Left lobe of liver (tissue), 2 donors: ENCODE results near the gene MSANTD4. TPM values are rescaled to one million over a fixed set of nuclear protein-coding genes. Genes with fewer than 3 reads are reported as not detected.
"Not testable (repeated sequence)": the region's sequence is repeated elsewhere in the genome, so short reads cannot be mapped to it uniquely, and the experiment has no call there.

Experiments
- ATAC-seq: fragments of 200-7000 bp; cut with Tn5 transposase; one replicate; pipeline ENCODE4 v1.9.1; 2020; ENCODE audit warnings: mild to moderate bottlenecking, moderate library complexity
- DNase-seq: peaks from one replicate; pipeline ENCODE4 v3.0.0-alpha.2; 2020; ENCODE audit warnings: low spot score
- total RNA-seq: library from RNA; stranded (reverse); gene quantifications from one replicate; pipeline ENCODE4 v1.2.1, GENCODE V29; 2021
- donor health status: DM: no; HTN: no; CAD: no; lungs with moderate emphysema.
- donor health status: DM: no; HTN: yes; CAD: no.

The MSANTD4 gene
- total RNA-seq, 1 donor from 2014 or later = 5.0 TPM

DNA sequence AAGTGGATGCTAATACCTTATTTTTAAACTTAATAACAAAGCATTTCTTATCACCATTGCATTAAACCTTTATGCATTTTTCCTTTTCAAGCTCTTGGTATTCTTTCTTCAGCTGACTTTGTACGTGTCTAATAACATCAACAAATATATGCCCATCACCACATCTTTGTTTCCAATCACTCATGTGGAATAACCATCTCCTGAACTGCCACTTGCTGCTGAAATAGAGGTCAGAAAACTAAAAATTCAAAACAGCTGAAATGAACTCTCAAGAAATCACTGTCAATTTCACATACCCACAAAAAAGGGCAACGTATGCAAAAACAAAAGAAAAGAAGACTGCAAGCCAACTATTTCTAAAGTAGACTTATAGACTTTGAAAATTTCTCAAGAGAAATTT lies 7.4 kb downstream of the MSANTD4 start:
- ATAC-seq = no peak

DNA sequence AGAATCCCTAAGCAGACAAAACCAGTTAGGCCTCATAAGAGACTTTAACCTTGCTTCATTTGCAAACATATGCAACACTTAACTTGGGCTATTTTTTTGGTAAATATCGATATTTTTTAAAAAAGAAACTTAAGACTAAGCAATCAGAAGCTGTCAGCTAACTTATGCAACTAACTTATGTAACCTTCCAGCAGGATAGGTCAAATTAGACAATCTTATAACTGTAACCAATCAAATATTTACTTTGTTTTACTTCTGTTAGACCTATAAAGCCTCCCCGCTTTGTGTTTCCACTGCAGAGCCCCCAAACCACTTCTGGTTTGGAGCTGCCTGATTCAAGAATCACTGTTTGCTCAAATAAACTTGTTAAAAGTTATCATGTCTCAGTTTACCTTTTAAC lies 8.0 kb downstream of the MSANTD4 start:
- peak; percentile 53 for ATAC-seq

More for the DNA sequence above, 7.4 kb downstream of the MSANTD4 start:
- DNase-seq = no peak

DNA sequence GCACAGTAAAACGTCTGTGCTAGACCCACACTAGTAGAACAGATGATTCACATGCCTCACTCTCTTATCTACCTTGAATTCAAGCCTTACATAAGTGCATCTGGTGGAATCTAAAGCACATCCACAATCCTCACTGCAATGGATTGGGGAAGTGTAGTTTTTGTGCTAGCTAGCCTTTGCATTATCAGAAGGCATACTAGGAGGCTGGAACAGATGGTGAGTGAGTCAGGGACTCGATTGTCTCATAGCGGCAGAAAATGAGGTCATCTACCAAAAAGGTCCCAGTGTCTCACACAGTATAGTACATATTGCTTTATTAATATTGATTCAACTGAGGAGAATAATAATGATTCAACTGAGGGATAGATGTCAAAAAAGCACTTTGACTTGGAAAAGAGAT lies 9.3 kb downstream of the MSANTD4 start:
- ATAC-seq (no peak), DNase-seq (no peak)

More for the DNA sequence above, 8.0 kb downstream of the MSANTD4 start:
- no peak for DNase-seq

DNA sequence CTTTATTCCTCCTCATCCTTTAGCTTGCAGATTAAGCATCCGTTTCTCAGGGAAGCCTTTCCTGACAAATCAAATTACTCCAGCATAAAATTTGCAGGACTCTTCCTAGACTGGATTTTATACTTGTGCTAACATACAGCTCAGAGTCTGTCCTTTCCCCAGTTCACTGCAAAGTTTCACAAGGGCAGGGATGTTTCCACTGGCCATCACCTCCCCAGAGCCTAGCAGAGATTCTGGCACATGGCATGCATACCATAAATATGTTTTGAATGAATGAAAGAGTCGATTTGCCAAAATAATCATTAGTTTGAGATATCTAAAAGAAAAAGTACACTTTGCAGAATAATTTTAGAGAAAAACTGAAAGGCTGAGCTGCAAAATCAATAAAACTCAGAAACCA lies 10.6 kb downstream of the MSANTD4 start:
- no peak for DNase-seq
- ATAC-seq = no peak

DNA sequence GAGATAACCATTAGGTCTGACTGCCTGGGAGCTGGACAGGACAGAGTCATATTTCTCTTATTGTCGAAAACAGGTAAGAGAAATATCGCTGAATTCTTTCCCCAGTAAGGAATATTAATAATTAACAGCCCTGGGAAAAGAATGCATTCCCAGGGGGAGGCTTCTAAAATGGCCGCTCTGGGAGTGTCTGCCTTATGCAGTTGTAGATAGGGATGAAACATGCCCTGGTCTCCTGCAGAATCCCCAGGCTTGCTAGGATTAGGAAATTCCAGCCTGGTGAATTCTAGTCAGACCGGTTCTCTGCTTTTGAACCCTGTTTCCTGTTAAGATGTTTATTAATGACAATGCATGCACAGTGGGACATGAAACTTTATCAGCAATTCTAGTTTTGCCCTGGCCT lies 18.9 kb downstream of the MSANTD4 start:
- ATAC-seq, DNase-seq: not testable (repeated sequence)

DNA sequence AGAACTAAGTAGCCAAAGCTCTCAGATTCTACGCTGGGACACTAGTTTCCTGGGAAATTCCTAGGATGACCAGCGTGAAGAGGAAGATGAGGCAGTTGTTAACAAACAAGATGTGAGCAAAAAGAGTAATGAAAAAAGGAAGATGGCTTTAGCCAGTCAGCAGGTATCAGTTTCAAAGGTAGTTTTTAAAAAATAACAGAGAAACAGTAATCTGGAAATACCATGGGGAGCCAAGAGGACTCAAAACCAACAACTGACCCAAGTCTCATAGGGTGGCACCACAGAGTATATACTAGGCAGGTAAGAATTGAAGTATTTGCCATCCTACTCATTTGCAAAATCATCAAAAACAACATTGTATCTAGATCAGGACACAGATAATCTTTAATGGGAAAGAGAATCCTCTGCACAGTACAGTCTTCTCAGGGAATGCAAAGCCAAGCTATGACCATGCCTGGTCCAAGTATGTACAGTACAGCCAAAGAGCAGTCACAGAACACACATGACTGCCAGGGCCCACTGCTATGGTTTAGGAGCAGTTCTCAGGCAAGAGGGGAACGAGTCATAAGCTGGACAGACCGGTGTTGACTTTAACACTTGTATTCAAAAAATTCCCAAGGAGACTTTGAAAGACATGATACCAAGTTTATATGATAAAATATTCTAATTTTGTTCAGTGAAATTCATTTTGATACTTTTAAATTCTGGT lies 20.6 kb downstream of the MSANTD4 start:
- DNase-seq (no peak), ATAC-seq (no peak)

DNA sequence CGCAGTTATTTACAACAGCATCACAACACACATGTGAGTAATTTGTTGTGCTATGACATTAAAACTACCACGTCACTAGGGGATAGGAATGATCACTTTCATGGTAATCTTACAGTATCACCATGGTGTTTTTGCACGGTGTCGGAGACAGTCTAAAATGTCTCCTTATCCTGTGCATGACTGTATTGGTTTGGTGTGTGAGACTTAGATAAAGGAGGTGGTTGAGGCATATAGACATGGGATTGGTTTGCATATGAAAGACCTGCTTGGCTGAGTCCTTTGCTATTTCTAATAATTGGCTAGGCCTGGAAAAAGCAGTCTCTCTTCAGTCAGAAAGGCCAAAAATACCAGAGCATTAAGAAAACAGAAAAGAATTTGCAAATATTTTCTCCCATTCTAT lies 30.2 kb downstream of the MSANTD4 start:
- DNase-seq (no peak), ATAC-seq (no peak)

DNA sequence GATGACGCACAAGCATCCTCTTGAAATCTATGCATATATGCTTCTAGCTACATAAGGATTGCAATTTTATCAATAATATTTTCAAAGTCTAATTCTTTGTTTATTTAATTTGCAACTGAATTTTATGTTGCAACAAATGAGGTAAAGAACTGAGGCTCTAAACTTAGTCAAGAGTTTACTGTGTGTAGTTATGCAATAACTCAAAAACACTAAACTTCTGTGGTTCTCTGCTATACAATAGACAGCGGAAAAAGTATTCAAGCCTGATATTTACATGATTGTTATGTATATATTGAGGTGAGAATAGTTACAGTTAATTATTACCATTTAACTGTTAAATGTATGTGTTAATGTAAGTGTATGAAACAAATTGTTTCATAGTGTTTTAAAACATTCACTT lies 32.9 kb downstream of the MSANTD4 start:
- ATAC-seq (no peak), DNase-seq (no peak)

DNA sequence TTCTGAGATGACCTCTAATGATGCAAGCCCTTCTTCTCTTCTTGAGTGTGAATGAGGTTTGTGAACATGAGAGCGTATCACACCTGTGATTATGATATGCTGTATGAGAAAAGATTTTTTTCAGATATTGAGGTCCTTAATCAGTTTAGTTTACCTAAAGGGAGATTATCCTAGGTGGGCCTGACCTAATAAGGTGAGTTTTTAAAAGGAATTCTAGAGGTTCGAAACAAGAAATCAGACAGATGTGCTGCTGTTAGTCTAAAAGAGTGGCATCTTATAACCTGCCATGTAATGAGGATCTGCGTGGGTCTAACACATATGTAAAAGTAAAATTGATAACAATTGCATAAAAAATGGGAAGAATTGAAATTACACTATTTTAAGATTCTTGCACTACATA lies 33.8 kb downstream of the MSANTD4 start:
- no peak for DNase-seq
- ATAC-seq = no peak

DNA sequence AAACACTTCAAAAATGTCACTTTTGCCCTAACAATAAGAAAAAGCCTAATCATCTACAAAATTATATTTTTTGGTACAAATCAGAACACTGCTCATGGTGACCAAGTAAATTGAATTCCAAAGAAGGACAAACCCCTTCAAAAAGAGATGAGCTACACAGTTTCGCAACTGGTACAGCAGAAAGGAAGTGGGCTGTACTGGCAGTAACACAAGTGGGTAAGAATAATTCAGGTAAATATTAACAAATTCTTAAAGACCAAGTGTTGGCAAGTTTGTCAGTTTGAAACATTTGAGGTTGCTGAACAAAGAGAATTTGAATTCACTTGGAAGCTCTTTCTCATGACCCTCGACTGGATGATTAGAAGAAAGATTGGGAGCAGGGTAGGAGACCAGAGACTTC lies 35.5 kb downstream of the MSANTD4 start:
- ATAC-seq (no peak), DNase-seq (no peak)

DNA sequence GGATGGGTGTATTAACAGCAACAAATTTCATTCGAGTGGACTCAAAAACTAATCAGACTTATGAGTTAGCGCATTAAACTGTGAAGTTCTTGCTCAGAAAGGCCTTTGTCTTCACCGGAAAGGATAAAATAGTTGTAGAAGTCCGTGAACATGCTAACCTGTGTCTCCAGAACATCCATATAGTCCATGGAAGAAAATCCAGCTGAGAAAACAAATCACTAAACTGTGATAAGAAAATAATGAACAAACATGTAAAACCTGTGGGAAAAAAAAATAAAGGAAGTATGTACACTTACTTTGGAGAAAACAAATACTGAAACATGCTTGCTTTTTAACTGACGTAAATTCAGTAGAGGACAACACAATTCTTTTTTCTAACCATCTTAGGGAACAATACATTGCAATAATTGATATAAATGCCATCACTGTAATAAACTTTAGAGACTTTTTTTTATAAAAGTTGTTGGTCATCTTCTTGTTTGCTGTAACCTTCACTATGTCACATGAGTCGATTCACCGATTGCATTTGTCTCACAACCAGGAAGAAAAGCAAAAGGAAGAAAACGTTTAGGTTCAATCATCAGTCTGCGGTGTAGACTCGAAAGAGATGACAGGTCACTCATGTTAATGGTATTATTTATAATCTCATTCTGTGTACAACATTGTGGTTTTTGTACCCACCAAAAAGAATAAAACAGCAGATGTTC lies 41.9 kb downstream of the MSANTD4 start:
- ATAC-seq (no peak), DNase-seq (no peak)

DNA sequence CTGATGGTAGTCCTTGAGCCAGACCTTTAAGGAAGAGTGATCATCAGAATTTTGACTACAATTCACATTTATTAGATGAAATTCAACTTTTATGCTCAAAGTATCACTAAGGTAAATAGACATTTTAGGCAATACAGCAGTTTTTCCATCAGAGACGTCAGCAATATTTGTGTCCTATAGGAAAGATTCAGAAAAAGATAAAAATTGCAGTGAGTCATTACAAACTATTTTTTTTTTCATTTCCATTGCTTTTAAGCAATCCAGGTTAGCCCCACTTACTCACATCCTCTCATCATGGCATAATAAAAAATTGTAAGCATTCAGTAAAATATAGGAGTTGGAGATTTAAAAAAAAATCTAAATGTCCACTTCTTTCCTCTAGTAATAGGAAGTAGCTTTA lies 46.9 kb downstream of the MSANTD4 start:
- DNase-seq (no peak), ATAC-seq (no peak)

DNA sequence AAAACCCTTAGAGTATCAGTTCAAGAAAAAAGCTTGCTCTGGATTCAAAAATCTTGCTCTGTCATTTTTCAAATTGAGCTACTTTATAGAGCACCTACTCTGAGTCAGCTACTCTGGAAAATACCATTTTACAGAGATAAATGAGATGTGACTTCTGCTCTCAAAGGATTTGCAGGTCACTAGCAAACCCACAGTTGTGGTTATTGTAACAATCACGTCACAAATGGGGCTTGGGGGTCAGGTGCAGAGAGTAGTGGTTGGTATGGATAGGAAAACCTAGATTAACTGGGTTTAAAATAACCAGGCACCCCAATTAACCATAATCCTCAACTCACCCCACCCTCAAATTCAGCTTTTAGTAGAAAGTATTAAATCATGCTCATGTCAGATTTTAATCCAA lies 52.3 kb downstream of the MSANTD4 start:
- ATAC-seq (no peak), DNase-seq (no peak)

DNA sequence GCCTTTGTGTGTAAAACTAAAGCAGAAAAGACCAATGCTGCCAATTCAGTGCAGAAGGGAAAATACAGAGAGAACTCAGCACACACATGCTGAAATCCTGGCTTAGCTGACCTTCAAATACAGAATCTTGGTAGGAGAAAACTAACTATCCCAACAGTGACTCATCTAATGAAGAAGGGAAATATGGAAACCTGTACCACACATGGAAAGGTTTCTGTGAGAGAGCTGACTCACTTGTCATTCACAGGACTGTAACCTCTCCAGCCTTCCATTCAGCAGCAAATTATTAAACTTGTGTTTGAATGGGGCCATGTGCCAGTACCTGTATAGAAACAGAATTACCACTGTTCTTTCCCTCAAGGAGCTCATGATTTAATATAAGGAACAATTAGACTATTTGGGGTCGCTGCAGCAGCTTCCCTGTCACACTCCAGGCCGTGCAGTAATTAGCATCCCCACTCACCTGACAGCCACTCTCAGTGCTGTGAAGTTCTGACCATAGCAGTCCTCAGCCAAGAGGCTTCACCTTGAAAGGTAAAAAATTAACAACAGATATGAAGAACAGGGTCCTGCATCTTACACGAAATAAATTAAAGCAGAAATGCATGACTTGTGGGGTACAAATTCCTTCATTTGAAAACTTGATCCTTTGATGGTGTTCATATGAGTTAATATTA lies 53.9 kb downstream of the MSANTD4 start:
- no peak for DNase-seq
- no peak for ATAC-seq

DNA sequence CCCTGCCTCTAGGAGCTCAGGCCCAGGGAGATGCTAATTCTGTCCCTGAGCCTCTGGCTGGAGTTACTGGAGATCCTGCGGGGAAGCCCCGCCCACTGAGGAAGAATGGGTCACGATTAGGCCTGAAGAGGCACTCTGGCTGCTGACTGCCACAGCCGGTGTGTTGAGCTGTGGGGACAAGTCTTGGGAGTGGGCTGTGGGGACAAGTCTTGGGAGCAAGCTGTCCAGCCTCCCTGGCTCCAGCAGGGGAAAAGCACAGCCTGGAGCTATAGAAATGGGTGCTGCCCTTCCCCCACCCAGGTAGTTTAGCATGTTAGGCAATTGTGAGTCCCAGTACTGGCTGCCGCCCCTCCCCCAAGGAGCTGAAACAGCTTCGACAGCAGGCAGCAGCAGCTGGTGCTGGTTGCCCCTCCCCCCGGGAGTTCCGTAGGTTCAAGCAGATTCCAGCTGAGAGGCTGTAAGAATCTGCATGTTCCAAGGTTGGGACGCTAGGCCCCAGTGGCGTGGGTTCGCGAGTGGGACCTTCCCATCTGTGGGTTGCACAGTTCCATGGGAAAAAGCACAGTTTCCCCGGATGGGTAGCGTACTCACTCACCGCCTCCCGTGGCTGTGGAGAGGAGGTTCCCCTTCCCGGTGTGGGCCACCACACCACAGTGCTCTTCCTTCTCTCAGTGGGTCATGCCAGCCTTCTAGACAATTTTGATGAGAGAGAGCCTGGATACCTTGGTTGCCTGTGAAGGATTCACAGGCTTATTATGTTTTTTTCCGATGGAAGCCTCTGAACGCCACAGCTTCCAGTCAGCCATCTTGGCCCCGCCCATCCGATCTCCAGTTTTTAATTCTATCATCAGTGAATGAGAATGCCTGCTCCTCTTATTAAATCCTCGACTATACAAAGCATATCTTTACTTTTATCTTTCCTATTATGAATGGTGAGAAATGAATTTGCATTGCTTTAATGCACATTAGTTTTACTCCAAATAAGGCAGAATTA lies 61.5 kb downstream of the MSANTD4 start:
- no peak for ATAC-seq
- no peak for DNase-seq

Other genes starting within 250 kb of the MSANTD4 start
- 6.5 TPM for gene KBTBD3, start 55.1 kb upstream of the MSANTD4 start, total RNA-seq
- gene AASDHPPT, start 55.4 kb upstream of the MSANTD4 start, total RNA-seq = 16.2 TPM